Left hindlimb (tissue), 1 donor: ENCODE measurements around the gene NPLOC4.

ENCODE experiments used
- DNase-seq: peaks from one replicate; pipeline ENCODE4 v3.0.0-alpha.2; 2018

Gene NPLOC4

GRCh38 chr17:81582341-81582740 is 54.6 kb downstream of the NPLOC4 start:
- no peak for DNase-seq

DNA sequence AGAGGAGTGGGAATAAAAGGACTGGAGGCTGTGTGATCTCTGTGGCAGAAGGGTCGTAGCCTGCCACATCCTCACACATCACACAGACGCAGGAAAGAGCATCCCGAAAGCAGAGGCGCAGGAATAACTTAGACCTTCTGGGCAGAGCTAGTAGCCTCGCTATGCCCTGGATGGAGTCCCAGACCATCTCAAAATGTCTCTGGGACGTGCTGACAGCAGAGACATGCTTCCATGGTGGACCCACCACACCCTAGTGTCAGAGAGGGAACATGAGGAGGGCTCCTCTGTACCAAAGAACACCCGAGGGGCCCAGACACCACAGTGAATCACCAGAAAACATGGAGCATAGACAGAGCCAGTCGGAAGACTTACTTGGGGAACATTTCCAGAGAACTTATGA is 55.2 kb downstream of the NPLOC4 start:
- no peak for DNase-seq

DNA sequence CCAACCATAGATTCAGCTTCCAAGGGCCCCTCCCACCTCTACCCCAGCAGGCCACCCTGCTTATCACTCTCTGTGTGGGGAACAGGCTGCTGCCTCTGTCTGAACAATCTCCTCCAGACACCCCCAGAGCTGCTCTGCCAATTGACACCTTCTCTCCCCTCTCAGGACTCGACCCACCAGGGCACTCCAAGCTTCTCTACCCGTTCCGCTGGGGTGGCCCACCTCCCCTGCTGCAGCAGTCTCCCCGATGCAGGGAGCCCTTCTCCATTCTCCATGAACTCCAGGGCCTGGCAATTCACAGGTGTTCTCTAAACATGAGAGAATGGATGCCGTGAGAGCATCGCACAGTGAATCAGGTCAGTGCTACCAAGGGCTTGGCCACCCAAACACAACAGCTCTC is 56.4 kb downstream of the NPLOC4 start:
- DNase-seq, result no peak

DNA sequence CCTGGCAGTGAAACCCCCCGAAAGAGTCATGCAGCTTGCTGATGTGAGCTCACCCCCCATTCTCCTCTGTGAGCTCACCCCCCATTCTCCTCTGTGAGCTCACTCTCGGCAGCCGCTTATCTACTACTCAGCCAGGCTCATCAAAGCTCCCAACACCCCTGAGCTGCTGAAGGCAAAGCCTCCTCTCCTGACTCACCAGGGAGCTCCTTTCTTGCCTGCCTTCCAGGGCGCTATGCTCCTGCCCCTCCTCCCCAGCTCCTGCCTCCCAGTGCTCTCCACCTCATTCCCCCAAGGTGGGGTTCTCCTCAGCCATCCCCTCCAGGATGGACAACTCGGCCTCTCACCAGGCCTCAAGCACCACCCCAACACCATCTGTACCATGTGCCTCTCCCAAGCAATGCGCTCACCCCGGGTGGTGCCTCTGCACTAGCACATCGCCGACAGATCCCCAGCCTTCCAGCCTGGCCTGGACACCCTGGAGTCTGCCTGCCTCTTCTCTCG is 57.0 kb downstream of the NPLOC4 start:
- no peak for DNase-seq

DNA sequence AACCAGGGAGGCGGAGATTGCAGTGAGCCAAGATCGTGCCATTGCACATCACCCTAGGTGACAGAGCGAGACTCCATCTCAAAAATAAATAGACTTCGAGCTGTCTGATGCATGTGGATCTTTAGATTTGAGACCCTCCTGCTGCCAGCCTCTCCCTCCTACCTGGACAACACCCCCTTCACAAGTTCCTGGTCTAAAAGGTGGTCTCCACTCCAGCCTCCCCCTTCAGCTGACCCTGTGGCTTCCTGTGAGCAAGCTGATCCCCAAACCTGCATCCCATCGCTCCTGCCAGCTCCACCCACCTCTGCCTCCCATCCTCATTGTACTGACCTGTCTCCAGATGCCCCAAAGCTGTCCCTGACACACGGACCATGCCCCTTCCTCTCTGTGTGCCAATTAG is 57.6 kb downstream of the NPLOC4 start:
- DNase-seq, result no peak

DNA sequence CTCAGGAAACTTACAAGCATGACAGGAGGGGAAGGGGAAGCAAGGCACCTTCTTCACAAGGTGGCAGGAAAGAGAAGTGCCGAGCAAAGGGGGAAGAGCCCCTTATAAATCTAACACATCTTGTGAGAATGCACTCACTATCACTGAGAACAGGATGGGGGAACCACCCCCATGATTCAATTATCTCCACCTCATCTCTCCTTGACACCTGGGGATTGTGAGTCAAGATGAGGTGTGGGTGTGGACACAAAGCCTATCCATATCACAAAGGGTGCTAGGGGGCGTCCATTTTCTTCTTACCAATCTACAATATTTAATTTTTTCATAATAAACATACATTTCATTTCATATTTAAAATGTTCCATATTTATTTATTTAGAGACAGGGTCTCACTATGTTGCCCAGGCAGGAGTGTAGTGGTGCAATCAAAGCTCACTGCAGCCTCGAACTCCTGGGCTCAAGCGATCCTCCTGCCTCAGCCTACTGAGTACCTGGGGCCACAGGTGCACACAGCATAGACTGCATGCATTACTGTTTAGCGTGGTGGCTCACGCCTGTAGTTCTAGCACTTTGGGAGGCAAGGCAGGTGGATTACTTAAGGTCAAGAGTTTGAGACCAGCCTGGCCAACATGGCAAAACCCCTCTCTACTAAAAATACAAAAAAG is 58.2 kb downstream of the NPLOC4 start:
- DNase-seq, result no peak

DNA sequence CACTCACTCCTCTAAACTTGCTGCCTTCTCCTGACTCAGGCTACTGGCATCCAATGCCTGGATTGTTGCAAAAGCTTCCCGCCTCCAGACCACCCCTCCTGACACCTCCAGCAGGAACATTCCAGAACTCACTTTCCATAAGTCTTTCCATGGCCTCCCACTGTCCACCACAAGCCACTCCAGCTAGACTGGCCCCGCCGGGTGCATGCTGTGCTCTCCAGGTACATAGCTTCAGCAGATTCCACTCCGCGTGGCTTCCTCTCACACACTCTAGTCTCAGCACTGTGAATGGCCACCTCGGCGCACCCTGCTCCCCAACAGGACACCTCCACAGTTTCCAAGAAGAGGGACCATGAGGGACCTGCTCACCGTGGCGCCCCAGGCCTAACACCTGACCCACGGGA is 58.9 kb downstream of the NPLOC4 start:
- no peak for DNase-seq

DNA sequence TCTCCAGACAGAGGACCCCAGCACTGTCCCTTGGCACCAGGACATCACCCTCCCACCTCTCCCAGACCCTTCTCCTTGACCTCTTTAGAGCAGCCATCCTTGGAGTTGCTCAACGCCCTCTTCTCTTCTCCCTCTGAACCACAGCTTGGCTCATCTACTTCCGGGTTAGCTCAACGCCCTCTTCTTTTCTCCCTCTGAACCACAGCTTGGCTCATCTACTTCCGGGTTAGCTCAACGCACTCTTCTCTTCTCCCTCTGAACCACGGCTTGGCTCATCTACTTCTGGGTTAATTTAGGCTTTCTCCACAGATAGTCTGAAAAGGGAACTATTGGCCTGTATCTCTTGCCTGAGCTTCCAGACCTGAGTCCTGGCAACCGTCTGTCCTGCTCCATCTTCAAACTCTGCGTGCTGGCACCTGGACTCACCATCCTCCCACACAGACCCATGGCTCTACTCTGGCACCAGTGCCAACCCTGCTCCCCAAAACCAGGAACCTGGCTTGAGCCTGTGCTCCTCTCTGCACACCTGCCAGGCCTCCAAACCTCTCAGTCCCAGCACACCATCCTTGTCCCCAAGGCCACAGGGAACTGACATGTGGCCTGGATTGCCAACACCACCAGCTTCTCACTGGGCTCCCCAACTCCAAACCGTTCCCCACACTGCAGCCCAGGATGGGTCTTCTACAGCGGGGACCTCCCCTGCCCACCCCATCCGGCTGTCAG is 59.5 kb downstream of the NPLOC4 start:
- DNase-seq, result no peak

DNA sequence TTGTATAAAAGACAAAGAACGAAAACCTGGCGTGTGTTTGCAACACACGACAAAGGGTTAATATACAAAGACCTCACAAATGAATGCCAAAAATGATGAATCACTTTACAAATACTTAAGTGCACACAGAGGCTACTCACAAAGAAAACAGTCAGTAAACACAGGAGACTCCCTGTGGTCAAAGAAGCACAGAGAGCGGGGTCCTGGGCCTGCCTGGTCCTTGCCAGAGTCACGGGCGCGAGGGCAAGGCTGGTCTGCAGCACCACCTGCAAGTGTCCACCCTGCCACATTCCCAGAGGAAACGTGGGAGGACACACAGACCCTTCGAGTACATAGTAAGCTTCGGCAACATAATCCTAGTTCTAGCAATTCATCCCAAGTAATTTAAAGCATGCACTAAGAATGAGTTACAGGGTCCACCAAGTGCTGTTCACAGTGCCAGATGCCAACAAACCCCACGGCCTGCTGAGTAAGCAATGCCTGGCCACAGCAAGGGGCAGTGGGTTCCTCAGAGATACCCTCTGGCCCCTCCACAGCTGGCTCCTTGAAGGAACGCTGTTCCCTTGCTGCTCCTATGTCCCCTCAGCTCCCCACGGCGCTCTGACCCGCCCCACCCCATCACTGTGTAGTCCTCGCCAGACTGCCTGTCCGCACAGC is 60.2 kb downstream of the NPLOC4 start:
- DNase-seq, result no peak

GRCh38 chr17:81575836-81576235 is 61.1 kb downstream of the NPLOC4 start:
- no peak for DNase-seq

DNA sequence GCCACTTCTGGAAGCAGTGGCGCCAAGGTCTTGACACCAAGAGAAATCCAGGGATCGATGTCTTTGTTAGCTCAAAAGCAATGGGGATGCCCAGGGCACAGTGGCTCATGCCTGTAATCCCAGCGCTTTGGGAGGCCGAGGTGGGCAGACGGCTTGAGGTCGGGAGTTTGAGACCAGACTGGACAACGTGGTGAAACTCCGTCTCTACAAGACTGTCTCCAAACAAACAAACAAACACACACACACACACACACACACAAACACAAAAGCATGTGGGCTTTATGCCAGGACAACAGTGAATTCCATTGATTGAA is 62.3 kb downstream of the NPLOC4 start:
- DNase-seq, result no peak

DNA sequence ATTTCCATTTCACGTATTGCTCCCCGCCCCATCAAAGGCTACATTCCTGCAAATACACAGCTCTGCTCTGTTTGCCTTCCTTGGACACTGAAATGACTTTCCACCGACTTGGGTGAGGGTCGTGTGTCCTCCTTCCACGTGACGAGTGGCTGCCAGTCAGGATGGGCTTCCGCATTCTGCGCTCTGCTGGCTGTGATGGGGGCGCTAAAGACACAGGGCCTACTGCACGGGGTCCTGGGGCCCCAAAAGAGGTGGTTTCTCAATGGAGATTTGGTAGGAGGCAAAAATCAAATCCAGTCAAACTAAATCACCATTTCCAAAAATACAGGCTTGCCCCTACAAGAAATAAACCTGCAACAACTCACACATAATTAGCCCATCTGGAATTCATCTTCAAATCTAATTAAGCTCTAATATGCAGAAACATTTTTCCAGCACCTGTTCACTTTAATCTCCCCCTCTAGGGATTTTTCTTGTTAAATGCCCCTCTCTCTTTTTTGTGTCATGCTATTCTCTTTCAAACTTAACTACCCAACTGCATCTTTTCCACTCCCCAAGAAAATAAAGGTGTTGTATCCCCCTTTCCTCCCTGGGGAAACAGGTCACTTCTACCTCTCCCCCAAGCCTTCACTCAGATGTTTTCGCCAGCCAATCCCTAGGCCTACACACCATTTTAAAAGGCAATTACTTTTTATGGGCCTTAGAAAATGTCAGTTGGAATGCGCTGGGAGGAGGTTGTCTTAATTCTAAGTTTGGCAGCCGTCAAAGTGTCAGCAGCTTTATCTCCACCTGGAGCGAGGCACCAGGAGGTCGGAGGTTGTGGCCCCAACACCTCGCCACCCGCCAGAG is 62.9 kb downstream of the NPLOC4 start:
- DNase-seq, result no peak

- DNase-seq, result no peak
Observed at GRCh38 chr17:81572563-81573168, 64.2 kb downstream of the NPLOC4 start.

DNA sequence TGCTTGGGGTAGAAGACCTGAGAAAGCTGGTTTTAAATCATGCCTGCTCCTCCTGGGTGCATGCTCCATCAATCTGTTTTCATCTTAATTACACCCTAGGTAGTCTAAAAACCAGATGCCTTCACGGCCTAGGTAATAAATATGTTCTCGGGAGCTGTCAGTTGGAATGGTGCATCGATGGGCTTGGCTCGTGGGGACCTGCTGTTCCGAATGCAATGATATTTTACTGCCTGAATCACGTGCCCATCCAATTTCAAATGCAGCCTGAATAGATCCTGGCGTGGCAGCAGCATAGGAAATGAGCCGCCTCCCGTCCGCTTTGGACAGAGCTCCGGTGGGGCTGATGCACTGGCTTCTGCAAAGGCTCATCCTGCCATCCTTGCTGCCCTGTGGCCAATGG is 65.9 kb downstream of the NPLOC4 start:
- DNase-seq, result no peak

GRCh38 chr17:81569986-81570514 is 66.9 kb downstream of the NPLOC4 start:
- no peak for DNase-seq

DNA sequence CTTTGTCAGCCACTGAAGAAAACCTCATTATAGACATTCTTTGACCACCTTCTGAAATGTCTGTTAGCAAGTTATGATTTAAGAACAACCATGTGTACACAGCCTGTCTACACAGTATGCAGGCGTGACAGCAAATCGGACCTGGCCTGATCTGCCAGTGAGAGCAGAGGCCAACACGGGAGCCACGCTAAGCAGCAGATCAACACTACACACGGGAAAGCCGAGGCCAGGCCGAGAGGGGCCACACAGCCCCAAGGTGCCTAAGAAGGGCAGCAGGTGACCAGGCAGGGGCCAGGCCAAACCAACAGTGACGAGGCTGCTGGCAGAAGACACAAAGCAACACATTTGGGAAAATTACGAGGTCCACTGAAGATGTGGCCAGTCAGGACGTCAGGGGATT is 68.5 kb downstream of the NPLOC4 start:
- DNase-seq, result no peak

- no peak for DNase-seq
Observed at GRCh38 chr17:81567191-81567590, 69.7 kb downstream of the NPLOC4 start.

GRCh38 chr17:81566461-81567126 is 70.3 kb downstream of the NPLOC4 start:
- DNase-seq, result peak; percentile 88

GRCh38 chr17:81565231-81565630 is 71.7 kb downstream of the NPLOC4 start:
- no peak for DNase-seq

DNA sequence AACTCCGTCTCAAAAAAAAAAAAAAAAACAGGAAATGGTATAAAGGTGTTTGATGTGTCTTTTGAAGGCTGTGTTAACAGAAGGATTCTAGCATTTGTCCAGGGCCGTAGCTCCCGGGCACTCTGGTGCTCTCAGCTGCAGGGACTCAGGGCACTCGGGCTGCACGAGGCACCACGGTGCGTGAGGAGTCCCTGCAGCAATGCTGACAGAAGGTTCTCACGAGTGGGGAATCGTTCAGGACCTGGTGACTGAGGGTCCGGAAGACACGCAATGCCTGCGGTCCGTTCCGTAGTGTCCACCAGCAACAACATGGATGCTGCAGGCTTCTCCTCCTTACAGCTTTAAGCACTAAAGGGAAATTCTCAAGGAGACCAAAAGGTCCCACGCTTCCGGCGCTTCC is 72.1 kb downstream of the NPLOC4 start:
- DNase-seq, result no peak

DNA sequence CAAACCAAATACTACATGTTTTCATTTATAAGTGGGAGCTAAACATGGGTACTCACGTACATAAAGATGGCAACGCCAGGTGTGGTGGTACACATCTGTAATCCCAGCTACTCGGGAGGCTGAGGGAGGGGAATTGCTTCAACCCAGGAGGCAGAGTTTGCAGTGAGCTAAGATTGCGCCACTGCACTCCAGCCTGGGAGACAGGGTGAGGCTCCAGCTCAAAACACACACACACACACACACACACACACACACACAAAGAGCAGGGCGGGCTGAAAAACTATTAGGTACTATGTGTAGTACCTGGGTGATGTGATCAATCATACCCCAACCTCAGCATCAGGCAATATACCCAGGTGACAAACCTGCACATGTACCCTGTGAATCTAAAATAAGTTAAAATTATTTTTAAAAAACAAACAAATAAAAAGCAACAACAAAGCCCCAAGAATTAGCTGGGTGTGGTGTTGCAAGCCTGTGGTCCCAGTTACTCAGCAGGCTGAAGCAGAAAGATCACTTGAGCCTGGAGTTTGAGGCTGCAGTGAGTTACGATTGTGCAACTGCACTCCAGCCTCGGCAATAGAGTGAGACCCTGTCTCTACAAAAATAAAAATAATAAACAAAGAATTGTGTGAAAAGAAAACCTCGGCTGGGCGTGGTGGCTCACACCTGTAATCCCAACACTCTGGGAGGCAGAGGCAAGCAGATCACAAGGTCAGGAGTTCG is 72.9 kb downstream of the NPLOC4 start:
- no peak for DNase-seq
